Measurements from ENCODE around the gene ZNF682.
"Not testable (repeated sequence)": the region's sequence is repeated elsewhere in the genome, so short reads cannot be mapped to it uniquely, and the experiment has no call there.

Gene ZNF682

GRCh38 chr19:20039203-20039723 lies at the start of gene ZNF682:
Gene ZNF682, minus strand, starts transcription at chr19:20039505. Its CDS starts 160 bp downstream, at chr19:20039345.
- in situ Hi-C loops (cut with MboI; ENCODE audit: low sequenced_read_pairs) = no loop called here
- peak; percentile 93 to 98 for DNase-seq (ENCODE audit: low spot score in 2 of 2)
- H3K27me3 ChIP-seq (ENCODE audit: low read depth) = no peaks in the 10 kb centered on the region
- H3K4me1 ChIP-seq = no peaks in the 10 kb centered on the region
- H3K4me3 ChIP-seq = peak within 1 kb of the TSS; percentile 88
- H3K9me3 ChIP-seq = 0 out of 2 replicates have a peak, but pooled peaks cover 3% of the 10 kb centered on the region
- H3K36me3 ChIP-seq (replicated peaks) = peaks cover 3% of the 10 kb centered on the region; the same call in 1 of the 2 replicates

DNA sequence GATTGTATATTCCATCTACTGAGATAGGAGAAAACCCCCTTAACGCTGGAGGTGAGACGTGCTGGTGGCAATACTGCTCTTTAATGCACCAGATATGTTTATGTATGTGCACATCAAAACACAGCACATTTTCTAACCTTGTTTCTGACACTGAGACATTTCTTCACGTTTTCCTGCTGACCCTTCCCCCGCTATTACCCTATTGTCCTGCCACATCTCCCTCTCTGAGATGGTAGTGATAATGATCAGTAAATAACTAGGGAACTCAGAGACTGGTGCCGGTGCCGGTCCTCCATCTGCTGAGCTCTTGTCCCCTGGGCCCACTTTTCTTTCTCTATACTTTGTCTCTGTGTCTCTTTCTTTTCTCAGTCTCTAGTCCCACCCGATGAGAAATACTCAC lies 43.6 kb upstream of the ZNF682 start:
- H3K4me1 ChIP-seq; H3K36me3 ChIP-seq (replicated peaks); in situ Hi-C loops (cut with MboI; ENCODE audit: low sequenced_read_pairs); H3K4me3 ChIP-seq; DNase-seq (ENCODE audit: low spot score in 2 of 2); H3K27me3 ChIP-seq (ENCODE audit: low read depth); H3K9me3 ChIP-seq: not testable (repeated sequence)

DNA sequence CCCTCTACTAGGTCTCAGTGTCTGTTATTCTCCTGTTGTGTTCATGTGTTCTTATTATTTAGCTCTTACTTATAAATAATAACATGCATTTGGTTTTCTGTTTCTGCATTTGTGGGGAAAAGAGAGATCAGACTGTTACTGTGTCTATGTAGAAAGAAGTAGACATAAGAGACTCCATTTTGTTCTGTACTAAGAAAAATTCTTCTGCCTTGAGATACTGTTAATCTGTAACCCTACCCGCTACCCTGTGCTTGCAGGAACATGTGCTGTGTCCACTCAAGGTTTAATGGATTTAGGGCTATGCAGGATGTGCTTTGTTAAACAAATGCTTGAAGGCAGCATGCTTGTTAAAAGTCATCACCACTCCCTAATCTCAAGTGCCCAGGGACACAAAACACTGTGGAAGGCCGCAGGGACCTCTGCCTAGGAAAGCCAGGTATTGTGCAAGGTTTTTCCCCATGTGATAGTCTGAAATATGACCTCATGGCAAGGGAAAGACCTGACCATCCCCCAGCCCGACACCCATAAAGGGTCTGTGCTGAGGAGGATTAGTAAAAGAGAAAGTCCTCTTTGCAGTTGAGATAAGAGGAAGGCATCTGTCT lies 43.0 kb upstream of the ZNF682 start:
- in situ Hi-C loops (cut with MboI; ENCODE audit: low sequenced_read_pairs); H3K4me3 ChIP-seq; H3K4me1 ChIP-seq; H3K36me3 ChIP-seq (replicated peaks); DNase-seq (ENCODE audit: low spot score in 2 of 2); H3K9me3 ChIP-seq; H3K27me3 ChIP-seq (ENCODE audit: low read depth): not testable (repeated sequence)

- Histone ChIP-seq H3K4me3 (no peak overlapping the region), H3K9me3 (no peaks in the 10 kb centered on the region), H3K36me3 (replicated peaks) (no peaks in the 10 kb centered on the region), H3K4me1 (no peaks in the 10 kb centered on the region), H3K27me3 (ENCODE audit: low read depth) (no peaks in the 10 kb centered on the region)
- no peak for DNase-seq (ENCODE audit: low spot score in 2 of 2)
- in situ Hi-C loops (cut with MboI; ENCODE audit: low sequenced_read_pairs) = no loop called here
Measured at GRCh38 chr19:20080656-20081055, 41.4 kb upstream of the ZNF682 start.

- Histone ChIP-seq H3K4me1 (no peaks in the 10 kb centered on the region), H3K27me3 (ENCODE audit: low read depth) (no peaks in the 10 kb centered on the region), H3K36me3 (replicated peaks) (no peaks in the 10 kb centered on the region), H3K4me3 (no peak overlapping the region), H3K9me3 (no peaks in the 10 kb centered on the region)
- in situ Hi-C loops (cut with MboI; ENCODE audit: low sequenced_read_pairs) = no loop called here
- DNase-seq (ENCODE audit: low spot score in 2 of 2) = no peak
Measured at GRCh38 chr19:20079476-20079875, 40.2 kb upstream of the ZNF682 start.

DNA sequence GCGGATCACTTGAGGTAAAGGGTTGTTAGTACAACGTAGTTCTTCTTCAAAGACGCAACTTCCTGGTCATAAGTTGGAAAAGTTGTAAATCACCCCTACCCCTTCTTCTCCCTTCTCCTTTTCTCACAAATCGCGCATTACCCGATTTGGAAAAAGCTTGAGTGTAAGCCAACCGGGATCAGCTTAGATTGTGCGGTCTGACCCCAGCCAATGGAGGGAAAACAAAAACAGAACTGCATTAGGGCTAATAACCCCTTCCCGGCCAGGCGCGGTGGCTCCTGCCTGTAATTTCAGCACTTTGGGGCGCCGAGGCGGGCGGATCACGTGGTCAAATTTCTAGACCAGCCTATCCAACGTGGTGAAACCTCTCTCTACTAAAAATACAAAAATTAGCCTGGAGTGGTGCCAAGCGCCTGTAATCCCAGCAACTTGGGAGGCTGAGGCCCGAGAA lies 39.3 kb upstream of the ZNF682 start:
- Histone ChIP-seq H3K36me3 (replicated peaks) (no peaks in the 10 kb centered on the region), H3K4me3 (no peak overlapping the region), H3K27me3 (ENCODE audit: low read depth) (no peaks in the 10 kb centered on the region), H3K4me1 (no peaks in the 10 kb centered on the region), H3K9me3 (no peaks in the 10 kb centered on the region)
- no peak for DNase-seq (ENCODE audit: low spot score in 2 of 2)
- in situ Hi-C loops (cut with MboI; ENCODE audit: low sequenced_read_pairs) = no loop called here

DNA sequence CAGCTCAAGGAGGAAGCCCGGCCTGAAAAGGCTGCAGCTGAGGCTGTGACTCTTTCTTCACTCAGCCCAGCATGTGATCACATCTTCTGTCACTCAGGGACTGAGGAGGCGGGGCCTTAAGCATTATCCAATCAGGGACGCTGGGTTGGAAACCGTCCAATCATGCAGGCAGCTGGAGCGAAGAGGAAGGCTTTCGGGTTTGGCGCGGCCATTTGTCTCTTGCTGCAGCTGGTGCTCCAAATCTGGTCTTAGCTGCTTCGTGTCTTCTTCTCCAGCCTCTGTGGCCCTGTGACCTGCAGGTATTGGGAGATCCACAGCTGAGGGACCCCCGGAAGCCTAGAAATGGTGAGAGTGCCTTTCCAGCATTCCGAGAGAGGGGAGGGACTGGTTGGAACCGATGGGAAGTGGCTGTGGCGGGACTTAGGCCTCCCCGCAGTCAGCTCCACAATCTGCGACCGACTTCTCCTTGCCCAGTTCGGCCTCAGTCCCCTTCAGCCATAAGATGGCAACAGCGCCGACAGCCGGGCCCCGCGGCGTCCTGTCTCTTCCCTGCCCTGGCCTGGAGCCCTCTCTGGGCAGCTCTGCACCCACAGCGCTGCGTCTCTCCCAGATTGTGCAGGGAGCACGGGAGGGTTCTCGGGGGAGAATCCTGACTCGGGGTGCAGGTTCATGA lies 38.6 kb upstream of the ZNF682 start, which contains the start of gene ZNF90:
TSS of gene ZNF90 (plus strand) at position 210 of the 673 bp plus-strand sequence. CDS start at position 343, 133 bp downstream.
- Histone ChIP-seq H3K4me3 (no peak within 1 kb of the TSS), H3K27me3 (ENCODE audit: low read depth) (no peaks in the 10 kb centered on the region), H3K9me3 (no peaks in the 10 kb centered on the region), H3K4me1 (no peaks in the 10 kb centered on the region), H3K36me3 (replicated peaks) (no peaks in the 10 kb centered on the region)
- DNase-seq (ENCODE audit: low spot score in 2 of 2) = no peak
- in situ Hi-C loops (cut with MboI; ENCODE audit: low sequenced_read_pairs) = no loop called here

DNA sequence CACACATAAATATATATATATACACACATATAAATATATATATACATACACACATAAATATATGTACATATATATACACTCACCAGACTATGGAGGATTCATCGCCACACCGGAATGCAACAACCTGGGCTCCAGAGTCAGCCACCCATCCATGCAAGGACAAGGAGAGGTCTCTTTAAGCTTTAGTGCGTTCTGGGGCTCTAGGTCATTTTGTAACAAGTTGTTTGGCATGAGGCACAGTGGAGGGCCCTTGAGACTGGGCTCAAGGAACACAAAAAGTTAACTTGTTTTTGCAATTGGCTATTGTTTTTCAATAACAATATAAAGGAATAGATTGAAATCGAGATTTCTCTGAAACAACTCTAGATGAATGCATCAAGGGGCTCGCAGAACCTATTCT lies 33.6 kb upstream of the ZNF682 start:
- in situ Hi-C loops (cut with MboI; ENCODE audit: low sequenced_read_pairs) = no loop called here
- Histone ChIP-seq H3K4me1 (no peaks in the 10 kb centered on the region), H3K36me3 (replicated peaks) (no peaks in the 10 kb centered on the region), H3K27me3 (ENCODE audit: low read depth) (no peaks in the 10 kb centered on the region), H3K9me3 (no peaks in the 10 kb centered on the region), H3K4me3 (no peak overlapping the region)
- DNase-seq (ENCODE audit: low spot score in 2 of 2) = no peak

DNA sequence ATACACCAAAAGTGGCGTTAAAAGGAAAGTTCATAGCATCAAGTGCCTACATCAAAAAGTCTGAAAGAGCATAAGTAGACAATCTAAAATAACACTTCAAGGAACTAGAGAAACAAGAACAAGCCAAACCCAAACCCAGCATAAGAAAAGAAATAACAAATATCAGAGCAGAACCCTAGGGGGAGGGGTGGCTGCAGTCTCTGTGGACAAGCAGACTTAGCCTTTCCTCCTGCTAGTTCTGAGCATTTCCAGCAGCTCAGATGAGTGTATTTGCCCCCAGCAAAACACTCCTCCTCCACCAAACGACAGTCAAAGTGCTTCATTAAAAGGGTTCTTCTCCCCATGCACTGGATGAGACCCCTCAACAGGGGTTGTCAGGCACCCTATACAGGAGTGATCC lies 31.4 kb upstream of the ZNF682 start:
- no peaks in the 10 kb centered on the region for H3K27me3 ChIP-seq (ENCODE audit: low read depth)
- in situ Hi-C loops (cut with MboI; ENCODE audit: low sequenced_read_pairs) = no loop called here
- H3K4me3 ChIP-seq = no peak overlapping the region
- no peaks in the 10 kb centered on the region for H3K4me1 ChIP-seq
- DNase-seq (ENCODE audit: low spot score in 2 of 2) = no peak
- H3K36me3 ChIP-seq (replicated peaks) = no peaks in the 10 kb centered on the region
- no peaks in the 10 kb centered on the region for H3K9me3 ChIP-seq

- H3K36me3 ChIP-seq (replicated peaks); DNase-seq (ENCODE audit: low spot score in 2 of 2); H3K9me3 ChIP-seq; H3K4me1 ChIP-seq; H3K4me3 ChIP-seq; in situ Hi-C loops (cut with MboI; ENCODE audit: low sequenced_read_pairs); H3K27me3 ChIP-seq (ENCODE audit: low read depth): not testable (repeated sequence)
Measured at GRCh38 chr19:20068559-20068958, 29.3 kb upstream of the ZNF682 start.

GRCh38 chr19:20067943-20068342 lies 28.6 kb upstream of the ZNF682 start:
- no peaks in the 10 kb centered on the region for H3K4me1 ChIP-seq
- no peaks in the 10 kb centered on the region for H3K36me3 ChIP-seq (replicated peaks)
- in situ Hi-C loops (cut with MboI; ENCODE audit: low sequenced_read_pairs) = no loop called here
- H3K9me3 ChIP-seq = no peaks in the 10 kb centered on the region
- no peak overlapping the region for H3K4me3 ChIP-seq
- no peaks in the 10 kb centered on the region for H3K27me3 ChIP-seq (ENCODE audit: low read depth)
- no peak for DNase-seq (ENCODE audit: low spot score in 2 of 2)

GRCh38 chr19:20066861-20067260 lies 27.6 kb upstream of the ZNF682 start:
- Histone ChIP-seq H3K9me3 (no peaks in the 10 kb centered on the region), H3K4me1 (no peaks in the 10 kb centered on the region), H3K27me3 (ENCODE audit: low read depth) (no peaks in the 10 kb centered on the region), H3K4me3 (no peak overlapping the region), H3K36me3 (replicated peaks) (no peaks in the 10 kb centered on the region)
- no peak for DNase-seq (ENCODE audit: low spot score in 2 of 2)
- in situ Hi-C loops (cut with MboI; ENCODE audit: low sequenced_read_pairs) = no loop called here

GRCh38 chr19:20060282-20060681 lies 21.0 kb upstream of the ZNF682 start:
- in situ Hi-C loops (cut with MboI; ENCODE audit: low sequenced_read_pairs) = no loop called here

DNA sequence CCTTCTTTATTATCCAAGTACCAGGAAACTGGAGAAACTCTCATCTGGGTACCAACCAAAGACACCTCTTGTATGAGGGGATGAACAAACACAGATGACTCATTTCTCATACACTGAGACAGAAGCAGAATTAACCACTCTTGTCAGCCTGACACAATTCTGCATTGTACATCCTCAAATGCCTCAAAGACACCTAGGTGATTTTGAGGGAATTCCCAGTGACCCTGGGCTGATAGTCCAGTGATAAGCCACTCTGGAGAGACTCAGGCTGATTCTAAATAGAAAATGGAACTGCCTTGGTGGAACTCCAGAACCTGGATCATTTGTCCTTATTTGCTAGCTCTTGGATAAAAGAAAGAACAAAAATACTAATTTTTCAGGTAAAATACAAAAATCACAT lies 19.4 kb upstream of the ZNF682 start:
- H3K36me3 ChIP-seq (replicated peaks); H3K9me3 ChIP-seq; H3K4me3 ChIP-seq; H3K27me3 ChIP-seq (ENCODE audit: low read depth); in situ Hi-C loops (cut with MboI; ENCODE audit: low sequenced_read_pairs); H3K4me1 ChIP-seq; DNase-seq (ENCODE audit: low spot score in 2 of 2): not testable (repeated sequence)

More at GRCh38 chr19:20060282-20060681, 21.0 kb upstream of the ZNF682 start:
- Histone ChIP-seq H3K4me3 (no peak overlapping the region), H3K9me3 (no peaks in the 10 kb centered on the region), H3K36me3 (replicated peaks) (no peaks in the 10 kb centered on the region), H3K27me3 (ENCODE audit: low read depth) (no peaks in the 10 kb centered on the region), H3K4me1 (no peaks in the 10 kb centered on the region)
- DNase-seq (ENCODE audit: low spot score in 2 of 2) = no peak
